IPS DF 4.7 (cell line): ENCODE results near the gene BBS9.

Experiments used
- DNase-seq: peaks from one replicate; pipeline ENCODE4 v3.0.0-alpha.2; 2013; ENCODE audit warnings: low spot score; ENCODE audit errors: extremely low read depth

BBS9 gene

GRCh38 chr7:33356336-33356735, 227.0 kb downstream of the BBS9 start:
- DNase-seq: no peak

GRCh38 chr7:33357846-33358245, 228.5 kb downstream of the BBS9 start:
- DNase-seq: no peak

GRCh38 chr7:33369888-33370287, 240.5 kb downstream of the BBS9 start:
- DNase-seq: no peak

GRCh38 chr7:33373195-33373594, 243.8 kb downstream of the BBS9 start:
- DNase-seq: no peak

GRCh38 chr7:33379891-33380525, 250.6 kb downstream of the BBS9 start:
- no peak for DNase-seq

GRCh38 chr7:33388332-33388731, 259.0 kb downstream of the BBS9 start:
- no peak for DNase-seq

GRCh38 chr7:33392148-33392547, 262.8 kb downstream of the BBS9 start:
- DNase-seq: no peak

GRCh38 chr7:33393770-33394169, 264.4 kb downstream of the BBS9 start:
- no peak for DNase-seq

GRCh38 chr7:33395340-33395739, 266.0 kb downstream of the BBS9 start:
- DNase-seq: no peak

GRCh38 chr7:33399528-33400213, 270.3 kb downstream of the BBS9 start:
- DNase-seq: no peak

GRCh38 chr7:33400214-33400538, 270.8 kb downstream of the BBS9 start:
- no peak for DNase-seq

GRCh38 chr7:33410266-33410665, 280.9 kb downstream of the BBS9 start:
- DNase-seq: no peak

- DNase-seq: no peak
Measured at GRCh38 chr7:33411020-33411419, 281.7 kb downstream of the BBS9 start.

- DNase-seq: no peak
Measured at GRCh38 chr7:33412331-33412730, 283.0 kb downstream of the BBS9 start.

- DNase-seq: peak; percentile 33
Measured at GRCh38 chr7:33418251-33418701, 288.9 kb downstream of the BBS9 start.

GRCh38 chr7:33420311-33420940, 291.1 kb downstream of the BBS9 start:
- no peak for DNase-seq

GRCh38 chr7:33421429-33421828, 292.1 kb downstream of the BBS9 start:
- no peak for DNase-seq

- no peak for DNase-seq
Measured at GRCh38 chr7:33422141-33422540, 292.8 kb downstream of the BBS9 start.

GRCh38 chr7:33422825-33423645, 293.7 kb downstream of the BBS9 start:
- no peak for DNase-seq

- DNase-seq: peak; percentile 22
Measured at GRCh38 chr7:33423646-33424020, 294.3 kb downstream of the BBS9 start.

- DNase-seq: no peak
Measured at GRCh38 chr7:33425395-33425794, 296.0 kb downstream of the BBS9 start.
